Esophagus squamous epithelium (tissue), 4 donors: ENCODE results near the gene SEMA5B.

ENCODE experiments used
- CTCF ChIP-seq, 6 experiments: fragments of 450-650 bp in 4 of 6; fragments of 200-600 bp in 2 of 6; sonication (generic) in 2 of 6; IDR thresholded peaks; one replicate each; pipeline ENCODE4 v1.5.1; 2016 to 2019; ENCODE audit warnings: antibody characterized with exemption in 6 of 6, mild to moderate bottlenecking in 4 of 6, moderate library complexity in 4 of 6
- POLR2A ChIP-seq, 4 donors: fragments of 450-650 bp; IDR thresholded peaks; one replicate each; pipeline ENCODE4 v1.6.1; 2017; ENCODE audit warnings: antibody characterized with exemption in 4 of 4, mild to moderate bottlenecking in 4 of 4, moderate library complexity in 3 of 4

GRCh38 chr3:122911901-122912300, 115.7 kb downstream of the SEMA5B start:
- TF ChIP-seq POLR2A (IDR thresholded peaks at IDR 0.05) = no peak
- no peak for TF ChIP-seq CTCF (IDR thresholded peaks at IDR 0.05)
